HCT116 (cell line): ENCODE results near the gene ARMH4. TPM values are rescaled to one million over a fixed set of nuclear protein-coding genes. Genes with fewer than 3 reads are reported as not detected.

ENCODE experiments used
- ATAC-seq: fragments of 200-7000 bp; cut with Tn5 transposase; 2 replicates; pipeline ENCODE4 v1.9.1; 2020; ENCODE audit warnings: mild to moderate bottlenecking, moderate library complexity
- BruUV-seq: library from RNA; stranded (reverse); fragments of 400-500 nt; replicated peaks from 2 replicates; lab custom pipeline; 2021; lab: Mats Ljungman, UMichigan
- CTCF ChIA-PET: fragments of 300-600 bp; sonication (Branson Sonifier 250); formaldehyde crosslinking; loops from one replicate; lab custom pipeline; 2021; ENCODE audit warnings: antibody characterized with exemption; lab: Charles Lee
- POLR2A ChIA-PET: fragments of 300-600, 350-600 bp; sonication (Branson Sonifier 250); formaldehyde crosslinking; loops from one replicate; lab custom pipeline; 2021; ENCODE audit warnings: antibody characterized with exemption; lab: Charles Lee
- RAD21 ChIA-PET, 2 experiments: fragments of 300-600 bp; sonication (Branson Sonifier 250); formaldehyde crosslinking; loops; one replicate each; lab custom pipeline; 2023; ENCODE audit warnings: low total read pairs in 2 of 2; ENCODE audit not compliant: uncharacterized antibody in 2 of 2, unreplicated experiment in 2 of 2, low non-redundant PET in 1 of 2; lab: Charles Lee
- DNase-seq: peaks from one replicate; pipeline ENCODE4 v3.0.0-alpha.2; 2010; ENCODE audit warnings: low read depth, low spot score
- H2AFZ ChIP-seq: fragments of 200-600 bp; shearing (Covaris generic), sonication (generic); 2 replicates; pipeline ENCODE4 v1.6.1; 2017; ENCODE audit warnings: low read depth, mixed run types, mixed read lengths, antibody characterized with exemption, low read length; ENCODE audit not compliant: poor library complexity, severe bottlenecking
- H3K27ac ChIP-seq: 2 replicates; pipeline ENCODE4 v1.5.1; 2012; ENCODE audit warnings: low read depth, low read length
- H3K27me3 ChIP-seq: fragments of 200-600 bp; sonication (generic); 2 replicates; pipeline ENCODE4 v1.6.1; 2016; ENCODE audit warnings: mixed run types, low read length, mixed read lengths; ENCODE audit not compliant: insufficient read depth
- H3K36me3 ChIP-seq, 2 experiments: fragments of 200-500 bp in 1 of 2; fragments of 200-600 bp in 1 of 2; sonication (Bioruptor generic) in 1 of 2; sonication (generic) in 1 of 2; 2 replicates each; pipeline versions ENCODE4 v1.5.1 to v1.6.1; 2014 to 2016; ENCODE audit warnings: low read length in 2 of 2, inconsistent platforms in 1 of 2, mixed read lengths in 1 of 2, mixed run types in 1 of 2; ENCODE audit not compliant: insufficient read depth in 2 of 2, control insufficient read depth in 1 of 2
- H3K4me1 ChIP-seq, 2 experiments: fragments of 200-600 bp in 1 of 2; sonication (generic) in 1 of 2; 2 replicates each; pipeline versions ENCODE4 v1.5.1 to v1.6.1; 2012 to 2017; ENCODE audit warnings: low read length in 2 of 2, inconsistent platforms in 1 of 2, mild to moderate bottlenecking in 1 of 2, mixed read lengths in 1 of 2, mixed run types in 1 of 2, moderate library complexity in 1 of 2; ENCODE audit not compliant: insufficient read depth in 2 of 2, control insufficient read depth in 1 of 2
- H3K4me2 ChIP-seq: fragments of 200-600 bp; sonication (generic); 2 replicates; pipeline ENCODE4 v1.6.1; 2017; ENCODE audit warnings: mixed run types, low read length, mixed read lengths
- H3K4me3 ChIP-seq, 2 experiments: fragments of 200-600 bp in 1 of 2; sonication (generic) in 1 of 2; replicated peaks in 1 of 2; 2 replicates each; pipeline ENCODE4 v1.5.1; 2011 to 2016; ENCODE audit warnings: low read length in 2 of 2, control low read depth in 1 of 2, low read depth in 1 of 2, mild to moderate bottlenecking in 1 of 2, mixed read lengths in 1 of 2, mixed run types in 1 of 2
- H3K79me2 ChIP-seq: fragments of 200-600 bp; sonication (generic); 2 replicates; pipeline ENCODE4 v1.6.1; 2017; ENCODE audit warnings: mild to moderate bottlenecking, mixed run types, low read length, moderate library complexity, mixed read lengths; ENCODE audit not compliant: insufficient read depth
- H3K9ac ChIP-seq: fragments of 200-600 bp; sonication (generic); 2 replicates; pipeline ENCODE4 v1.6.1; 2016; ENCODE audit warnings: low read length, mixed read lengths
- H3K9me2 ChIP-seq: fragments of 200-600 bp; sonication (generic), shearing (Covaris generic); 2 replicates; pipeline ENCODE4 v1.6.1; 2017; ENCODE audit warnings: mixed run types, mild to moderate bottlenecking, moderate library complexity; ENCODE audit not compliant: insufficient read depth
- H3K9me3 ChIP-seq, 2 experiments: fragments of 200-500 bp in 1 of 2; fragments of 200-600 bp in 1 of 2; sonication (Bioruptor generic) in 1 of 2; sonication (generic) in 1 of 2; 2 replicates each; pipeline ENCODE4 v1.6.1; 2014 to 2017; ENCODE audit warnings: low read length in 2 of 2, mixed read lengths in 2 of 2, inconsistent platforms in 1 of 2, low read depth in 1 of 2, mild to moderate bottlenecking in 1 of 2, mixed run types in 1 of 2, moderate library complexity in 1 of 2; ENCODE audit not compliant: control insufficient read depth in 1 of 2, insufficient read depth in 1 of 2
- H4K20me1 ChIP-seq: fragments of 200-600 bp; sonication (generic), shearing (Covaris generic); 2 replicates; pipeline ENCODE4 v1.6.1; 2017; ENCODE audit warnings: mixed run types, mild to moderate bottlenecking, moderate library complexity; ENCODE audit not compliant: insufficient read depth
- CTCF ChIP-seq, 3 experiments: fragments of 200-600 bp in 1 of 3; sonication (generic) in 1 of 3; IDR thresholded peaks in 2 of 3; conservative IDR thresholded peaks in 1 of 3; 2 replicates each; pipeline ENCODE4 v1.5.1; 2012 to 2017; ENCODE audit warnings: low read depth in 2 of 3, low read length in 2 of 3, antibody characterized with exemption in 1 of 3, borderline replicate concordance in 1 of 3, control low read depth in 1 of 3, mild to moderate bottlenecking in 1 of 3, mixed read lengths in 1 of 3, mixed run types in 1 of 3, moderate library complexity in 1 of 3; ENCODE audit not compliant: insufficient read depth in 1 of 3
- POLR2A ChIP-seq: IDR thresholded peaks from 2 replicates; pipeline ENCODE4 v1.7.0; 2011; ENCODE audit warnings: borderline replicate concordance; ENCODE audit not compliant: insufficient read depth, insufficient read length; ENCODE audit errors: extremely low read depth
- RAD21 ChIP-seq: IDR thresholded peaks from 2 replicates; pipeline ENCODE4 v1.6.1; 2012; ENCODE audit warnings: low read depth, mild to moderate bottlenecking
- REST ChIP-seq: IDR thresholded peaks from 2 replicates; pipeline ENCODE4 v1.6.1; 2012; ENCODE audit warnings: low read depth
- YY1 ChIP-seq: IDR thresholded peaks from 2 replicates; pipeline ENCODE4 v1.6.1; 2011; ENCODE audit warnings: low read length, low read depth, moderate library complexity, mild to moderate bottlenecking; ENCODE audit not compliant: insufficient replicate concordance; ENCODE audit errors: extremely low read depth
- ZFX ChIP-seq: fragments of 450-650 bp; IDR thresholded peaks from 2 replicates; pipeline ENCODE4 v1.6.1; 2017
- intact Hi-C: fragments of 100-400 bp; cut with micrococcal nuclease; formaldehyde crosslinking; loops from 2 replicates; pipeline ENCODE4 v1.10.0; 2022
- total RNA-seq: library from RNA; stranded (reverse); gene quantifications from one replicate; pipeline ENCODE4 v1.2.1, GENCODE V29; 2021; ENCODE audit not compliant: unreplicated experiment

The ARMH4 gene
- total RNA-seq, 1 experiment from 2014 or later: 1.7 TPM

- ChIA-PET RAD21 (no interaction called here), POLR2A (no interaction called here)
- no peak for TF ChIP-seq YY1
- no peak for TF ChIP-seq POLR2A
- peak; percentile 41 to 94 (median 94); a peak in 5 of 6 replicates for TF ChIP-seq CTCF (IDR thresholded peaks at IDR 0.05 in 2 of 3, conservative IDR thresholded peaks at IDR 0.05 in 1 of 3; ENCODE audit: borderline replicate concordance in 1 of 3, insufficient read depth in 1 of 3, low read depth in 2 of 3, low read length in 2 of 3)
- peak; percentile 74 for TF ChIP-seq RAD21
- TF ChIP-seq ZFX: no peak
- no peak for TF ChIP-seq REST
- TF ChIP-seq, all 23 proteins: peak for 2
- no peaks in the 10 kb centered on the region for H4K20me1 ChIP-seq
- H3K9me2 ChIP-seq: no peaks in the 10 kb centered on the region
- no peak overlapping the region for H3K9ac ChIP-seq
- no peaks in the 10 kb centered on the region for H3K9me3 ChIP-seq
- no TSS peak for BruUV-seq
- peak overlapping the region; percentile 86 for H2AFZ ChIP-seq
- H3K27ac ChIP-seq: no peak overlapping the region
- CTCF ChIA-PET: interaction anchor here (1.0 to 1.7 kb wide), 2 partner anchors 34 to 58 kb away, joined by 3 to 6 read pairs; no protein-coding TSS in a partner anchor
- intact Hi-C loops: loop anchor here (1.0 kb wide), 1 partner anchor 58 kb away; no protein-coding TSS in a partner anchor
- peaks cover 5 to 18% of the 10 kb centered on the region in 2 experiments; a peak in 3 of 4 replicates for H3K4me1 ChIP-seq
- peak; percentile 81 for ATAC-seq
- H3K4me2 ChIP-seq: 0 out of 2 replicates have a peak overlapping the region, but pooled peaks have one; percentile 13
- no peaks in the 10 kb centered on the region for H3K36me3 ChIP-seq
- peak; percentile 62 for DNase-seq
- no peaks in the 10 kb centered on the region for H3K27me3 ChIP-seq
- H3K79me2 ChIP-seq: no peaks in the 10 kb centered on the region
- no peak overlapping the region for H3K4me3 ChIP-seq
These were observed 14.3 kb upstream of the ARMH4 start for GRCh38 chr14:58166005-58166983.
